Activated CD4-positive, CD25-positive, alpha-beta regulatory T cell treated with anti-CD3 and anti-CD28 coated beads, Interleukin-2, amount 50 U/mL, for 16 hours (primary cell): ENCODE data around the gene LGALS1.

ENCODE experiments used
- DNase-seq: peaks from one replicate; pipeline ENCODE4 v3.0.0-alpha.2; 2020; ENCODE audit warnings: low read depth, low spot score

LGALS1 gene

DNA sequence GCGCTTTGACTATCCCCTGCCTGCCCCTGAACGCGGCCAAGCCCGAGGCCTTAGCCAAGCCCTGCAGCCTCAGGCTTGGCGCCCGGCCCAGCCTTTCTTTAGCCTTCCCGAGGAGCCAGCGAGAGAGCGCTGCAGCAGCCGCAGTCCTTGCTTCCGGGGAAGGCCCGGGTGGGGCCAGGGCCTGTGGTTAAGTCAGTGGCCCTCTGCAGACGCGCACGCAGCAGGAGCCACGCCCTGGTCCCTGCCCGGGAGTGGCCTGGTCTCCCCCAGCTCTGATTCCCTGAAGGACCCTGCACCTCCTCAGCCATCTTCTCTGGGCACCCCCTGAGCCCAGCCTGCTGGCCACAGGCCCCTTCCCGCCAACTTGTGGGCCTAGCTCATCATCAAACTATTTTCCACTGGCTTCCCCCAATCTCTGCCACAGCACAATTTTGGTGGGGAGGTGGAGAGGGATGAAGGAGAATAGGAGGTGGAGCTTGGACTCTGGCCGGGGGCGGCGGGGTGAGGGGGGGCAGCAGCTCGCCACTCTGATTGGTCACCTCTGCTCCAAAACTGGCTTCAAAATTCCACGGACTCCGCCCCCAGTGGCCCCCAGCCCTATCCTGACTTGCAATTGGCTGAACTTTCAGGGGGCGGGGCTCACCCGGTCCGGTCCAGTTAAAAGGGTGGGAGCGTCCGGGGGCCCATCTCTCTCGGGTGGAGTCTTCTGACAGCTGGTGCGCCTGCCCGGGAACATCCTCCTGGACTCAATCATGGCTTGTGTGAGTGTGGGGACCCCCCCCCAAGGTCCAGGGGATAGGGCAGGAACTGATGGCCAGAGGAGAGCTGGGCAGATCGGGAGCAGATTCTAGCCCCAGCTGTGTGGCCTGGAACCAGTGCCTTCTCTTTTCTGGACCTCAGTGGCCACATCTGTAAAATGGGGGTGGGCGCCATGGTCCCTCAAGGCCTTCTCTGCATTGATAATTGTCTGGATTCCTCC lies at the start of gene LGALS1:
Gene LGALS1, plus strand, starts transcription at position 686 of the 979 bp plus-strand sequence. Its CDS starts 67 bp downstream, at position 753.
- peak; percentile 33 for DNase-seq

DNA sequence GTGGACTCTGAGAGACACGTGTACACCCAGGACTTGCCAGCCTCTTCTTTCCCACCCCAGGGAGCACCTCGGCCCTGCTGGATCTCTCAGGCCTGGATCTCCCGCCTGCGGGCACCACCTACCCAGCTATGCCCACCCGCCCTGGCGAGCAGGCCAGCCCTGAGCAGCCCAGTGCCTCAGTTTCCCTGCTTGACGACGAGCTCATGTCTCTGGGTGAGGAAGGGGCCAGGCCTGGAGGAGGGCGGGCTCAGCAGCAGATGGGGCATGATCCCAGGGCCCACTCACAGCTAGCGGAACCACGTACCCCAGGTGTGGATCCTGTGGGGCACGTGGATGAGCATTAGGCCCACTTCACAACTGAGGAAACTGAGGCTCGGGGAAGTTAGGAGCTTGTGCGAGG lies 49.7 kb upstream of the LGALS1 start:
- DNase-seq = no peak

- no peak for DNase-seq
Measured at GRCh38 chr22:37626144-37626543, 49.3 kb upstream of the LGALS1 start.

DNA sequence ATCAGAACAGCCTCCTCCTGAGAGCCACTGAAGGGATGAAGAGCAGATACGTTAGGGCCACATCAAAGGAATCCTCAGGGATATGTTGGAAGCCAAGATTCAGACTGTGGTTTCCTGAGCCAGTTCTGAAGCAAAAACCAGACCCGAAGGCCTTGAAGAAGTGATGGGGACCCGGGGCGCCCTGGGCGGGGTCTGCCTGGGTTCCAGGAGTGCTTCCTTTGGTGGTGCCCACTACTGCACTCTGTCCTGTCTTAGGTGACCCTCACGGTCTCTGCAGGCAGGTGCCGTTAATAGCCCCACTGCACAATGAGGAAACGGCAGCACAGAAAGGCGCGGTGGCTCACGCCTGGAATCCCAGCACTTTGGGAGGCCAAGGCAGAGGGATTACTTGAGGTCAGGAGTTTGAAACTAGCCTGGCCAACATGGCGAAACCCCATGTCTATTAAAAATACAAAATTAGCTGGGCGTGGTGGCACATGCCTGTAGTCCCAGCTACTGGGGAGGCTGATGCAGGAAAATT lies 48.8 kb upstream of the LGALS1 start:
- DNase-seq = no peak

GRCh38 chr22:37627121-37627520 lies 48.3 kb upstream of the LGALS1 start:
- no peak for DNase-seq

- DNase-seq = no peak
Measured at GRCh38 chr22:37627545-37627944, 47.9 kb upstream of the LGALS1 start.

DNA sequence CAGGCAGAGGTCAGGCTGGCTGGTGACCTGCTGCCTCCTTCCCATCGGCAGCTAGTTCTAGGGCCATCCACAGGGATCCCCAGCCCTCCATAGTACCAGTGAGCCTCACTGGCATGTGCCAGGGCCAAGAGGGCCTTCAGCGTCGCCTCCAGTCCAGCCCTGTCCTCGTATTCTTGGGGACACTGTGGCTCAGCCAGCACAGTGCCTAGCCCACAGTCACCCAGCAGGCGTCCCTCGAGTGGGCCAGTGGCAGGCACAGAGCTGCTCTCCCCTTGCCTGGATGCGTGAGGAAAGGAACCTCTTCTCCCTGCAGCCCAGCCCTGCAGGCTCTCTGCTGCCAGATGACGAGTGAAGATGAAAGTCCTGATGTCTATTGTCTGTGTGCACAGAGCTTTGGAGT lies 46.6 kb upstream of the LGALS1 start:
- no peak for DNase-seq

GRCh38 chr22:37629928-37630327 lies 45.5 kb upstream of the LGALS1 start:
- DNase-seq = no peak

- no peak for DNase-seq
Measured at GRCh38 chr22:37630839-37631435, 44.5 kb upstream of the LGALS1 start.

GRCh38 chr22:37631448-37632173 lies 43.8 kb upstream of the LGALS1 start:
- DNase-seq = no peak

DNA sequence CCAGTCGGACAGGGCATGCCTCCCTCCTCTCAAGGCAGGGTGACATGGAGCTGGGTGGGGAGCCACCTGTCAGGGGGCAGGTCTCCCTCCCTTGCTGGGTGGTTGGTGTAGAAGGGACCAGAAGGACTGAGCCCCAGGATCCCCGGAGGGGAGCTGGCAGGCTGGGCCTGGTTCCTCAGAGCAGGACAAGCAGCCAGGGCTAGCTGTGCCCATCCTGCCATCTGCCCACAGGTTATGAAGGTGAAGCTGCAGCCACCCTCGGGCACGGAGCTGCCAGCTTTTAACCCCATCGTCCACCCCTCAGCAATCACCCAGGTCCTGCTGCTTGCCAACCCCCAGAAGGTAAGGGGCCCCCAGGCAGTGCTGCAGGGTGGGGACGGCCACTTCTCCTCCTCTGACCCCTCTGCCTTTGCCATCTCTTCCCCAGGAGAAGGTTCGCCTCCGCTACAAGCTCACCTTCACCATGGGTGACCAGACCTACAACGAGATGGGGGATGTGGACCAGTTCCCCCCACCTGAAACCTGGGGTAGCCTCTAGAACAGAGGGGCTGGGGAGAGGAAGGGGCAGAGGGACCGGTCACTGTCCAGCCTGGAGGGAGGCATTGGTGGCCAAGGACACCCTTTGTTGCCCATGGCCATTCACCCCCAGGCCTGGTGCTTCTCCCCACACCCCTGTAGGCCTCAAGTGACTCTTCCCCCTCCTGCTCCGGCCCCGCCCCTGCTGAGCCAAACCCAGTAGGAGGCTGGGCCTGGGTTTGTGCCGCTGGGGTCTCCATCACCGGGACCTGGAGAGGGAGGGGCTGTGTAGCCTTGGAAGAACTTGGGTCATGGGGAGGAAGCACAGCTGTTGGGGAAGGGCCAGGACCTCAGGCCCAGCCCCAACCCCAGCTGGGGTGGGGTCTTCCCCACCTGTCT lies 43.0 kb upstream of the LGALS1 start:
- DNase-seq = no peak

- no peak for DNase-seq
Measured at GRCh38 chr22:37633089-37633624, 42.3 kb upstream of the LGALS1 start.

- DNase-seq = no peak
Measured at GRCh38 chr22:37633625-37634416, 41.6 kb upstream of the LGALS1 start.

DNA sequence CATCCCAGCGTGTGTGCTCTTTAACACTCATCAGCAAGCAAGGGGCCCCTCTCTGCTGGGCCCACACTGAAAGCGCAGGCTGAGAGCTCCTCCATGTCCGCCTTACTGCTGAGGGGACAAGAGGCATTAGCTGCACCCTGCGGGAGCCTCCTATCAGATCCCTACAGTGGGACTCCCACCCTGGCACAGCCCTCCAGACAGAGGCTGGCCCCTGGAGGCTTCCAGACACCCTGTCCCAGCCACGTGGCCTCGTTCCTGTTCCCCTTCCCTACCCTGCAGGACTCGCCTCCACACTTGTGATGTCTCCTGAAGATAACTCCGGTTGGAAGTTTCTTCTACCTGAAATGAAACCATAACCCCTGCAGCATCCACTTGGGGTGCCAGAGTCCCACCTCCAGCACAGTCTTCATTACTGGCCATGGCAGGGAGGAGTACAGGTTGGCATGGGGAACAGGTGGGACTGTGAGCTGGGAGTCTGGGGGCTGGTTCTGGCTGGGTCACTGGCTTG lies 41.0 kb upstream of the LGALS1 start:
- DNase-seq = no peak

DNA sequence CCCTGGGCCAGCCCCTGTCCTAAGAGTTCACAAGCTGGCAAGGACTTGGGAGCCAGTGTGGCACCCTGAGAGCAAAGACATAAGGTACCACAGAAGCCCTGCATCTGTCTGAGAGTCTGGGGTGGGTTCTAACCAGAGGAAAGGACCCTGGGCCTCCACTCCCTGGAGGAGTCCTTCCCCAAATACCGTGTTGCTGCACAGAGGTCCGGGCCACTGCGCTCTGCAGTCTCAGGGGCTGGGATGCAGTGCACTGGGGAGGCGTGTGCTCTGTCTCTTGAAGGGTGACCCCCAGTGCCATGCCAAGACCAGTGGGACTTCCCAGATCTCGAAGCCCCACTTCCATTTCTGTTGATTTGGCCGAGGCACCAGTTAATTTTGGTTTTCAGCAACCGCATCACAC lies 40.3 kb upstream of the LGALS1 start:
- no peak for DNase-seq

GRCh38 chr22:37636186-37636948 lies 39.1 kb upstream of the LGALS1 start:
- no peak for DNase-seq

- DNase-seq = no peak
Measured at GRCh38 chr22:37636949-37637273, 38.5 kb upstream of the LGALS1 start.

- DNase-seq = no peak
Measured at GRCh38 chr22:37638391-37639069, 36.9 kb upstream of the LGALS1 start.
